Keratinocyte (primary cell): Measurements from ENCODE around the gene KCNQ4. TPM values are rescaled to one million over a fixed set of nuclear protein-coding genes. Genes with fewer than 3 reads are reported as not detected.

Source experiments
- DNase-seq: peaks from one replicate; pipeline ENCODE4 v3.0.0-alpha.2; 2011; ENCODE audit warnings: low read depth, missing footprints, low spot score
- FAIRE-seq: peaks from 2 replicates; lab custom pipeline; 2011; peaks lifted over from hg19 to GRCh38; lab: Jason Lieb, UNC
- H2AFZ ChIP-seq: 2 replicates; pipeline ENCODE4 v1.6.0; 2012; ENCODE audit warnings: low read length, control low read depth, inconsistent platforms; ENCODE audit not compliant: control insufficient read depth
- H3K27ac ChIP-seq: 2 replicates; pipeline ENCODE4 v1.5.1; 2011; ENCODE audit warnings: low read length; ENCODE audit not compliant: control insufficient read depth, insufficient read depth
- H3K27me3 ChIP-seq: 3 replicates; pipeline ENCODE4 v1.6.0; 2011; ENCODE audit warnings: low read length; ENCODE audit not compliant: control insufficient read depth, insufficient read depth; ENCODE audit errors: extremely low read depth
- H3K36me3 ChIP-seq, 2 experiments: 2 replicates in 1 of 2; 3 replicates in 1 of 2; pipeline ENCODE4 v1.5.1; 2011; ENCODE audit warnings: low read length in 2 of 2, mild to moderate bottlenecking in 1 of 2; ENCODE audit not compliant: control insufficient read depth in 2 of 2, insufficient read depth in 2 of 2; ENCODE audit errors: extremely low read depth in 1 of 2
- H3K4me1 ChIP-seq: 3 replicates; pipeline ENCODE4 v1.5.1; 2011; ENCODE audit warnings: low read length; ENCODE audit not compliant: control insufficient read depth, insufficient read depth; ENCODE audit errors: extremely low read depth
- H3K4me2 ChIP-seq: 3 replicates; pipeline ENCODE4 v1.6.0; 2011; ENCODE audit warnings: low read depth, low read length; ENCODE audit not compliant: control insufficient read depth, insufficient read depth; ENCODE audit errors: extremely low read depth
- H3K4me3 ChIP-seq, 3 experiments: fragments of 200-600 bp in 1 of 3; sonication (generic) in 1 of 3; 2 replicates in 2 of 3; 3 replicates in 1 of 3; pipeline ENCODE4 v1.5.1; 2011 to 2016; ENCODE audit warnings: low read length in 3 of 3, mild to moderate bottlenecking in 3 of 3, control low read depth in 2 of 3, inconsistent platforms in 1 of 3, low read depth in 1 of 3, mixed read lengths in 1 of 3, mixed run types in 1 of 3, moderate library complexity in 1 of 3; ENCODE audit not compliant: control insufficient read depth in 2 of 3, insufficient read depth in 2 of 3; ENCODE audit errors: extremely low read depth in 1 of 3
- H3K79me2 ChIP-seq: 2 replicates; pipeline ENCODE4 v1.6.0; 2012; ENCODE audit warnings: low read length; ENCODE audit not compliant: control insufficient read depth, insufficient read depth
- H3K9ac ChIP-seq: 3 replicates; pipeline ENCODE4 v1.6.0; 2011; ENCODE audit warnings: low read length; ENCODE audit not compliant: control insufficient read depth, insufficient read depth; ENCODE audit errors: extremely low read depth
- H3K9me1 ChIP-seq: 3 replicates; pipeline ENCODE4 v1.6.0; 2011; ENCODE audit warnings: low read length; ENCODE audit not compliant: control insufficient read depth, insufficient read depth; ENCODE audit errors: extremely low read depth
- H3K9me3 ChIP-seq: 2 replicates; pipeline ENCODE4 v1.5.1; 2012; ENCODE audit warnings: low read depth, low read length; ENCODE audit not compliant: control insufficient read depth
- H4K20me1 ChIP-seq: 3 replicates; pipeline ENCODE4 v1.6.0; 2011; ENCODE audit warnings: low read length; ENCODE audit not compliant: control insufficient read depth, insufficient read depth; ENCODE audit errors: extremely low read depth
- EZH2 ChIP-seq: IDR thresholded peaks from one replicate; pipeline ENCODE4 v1.6.1; 2012; ENCODE audit warnings: inconsistent platforms, mild to moderate bottlenecking, low read length, moderate library complexity
- dilution Hi-C: fragments of 300-500 bp; cut with MboI; formaldehyde crosslinking; loops from one replicate; pipeline ENCODE4 v1.7.0; 2020; ENCODE audit warnings: low sequenced_read_pairs; ENCODE audit not compliant: extremely low pct_ligation_motif_present
- polyA plus RNA-seq, 5 experiments: library from polyadenylated mRNA; depleted of rRNA in 3 of 5; stranded (reverse) in 3 of 5; stranded (forward) in 1 of 5; unstranded in 1 of 5; fragments of >200 nt; gene quantifications; 1 replicate in 1 of 5; 2 replicates in 3 of 5; 3 replicates in 1 of 5; pipeline versions ENCODE4 v1.2.1 to v1.2.3, GENCODE V29; 2011 to 2012; ENCODE audit warnings: missing spikeins in 2 of 5, low read depth in 1 of 5, low replicate concordance in 1 of 5
- TF ChIP-seq, protein P1 (sequence below), 3 experiments: IDR thresholded peaks in 1 of 3; conservative IDR thresholded peaks in 1 of 3; optimal IDR thresholded peaks in 1 of 3; 2 replicates in 2 of 3; 3 replicates in 1 of 3; pipeline versions ENCODE3 to v1.5.1; 2011; ENCODE audit warnings: low read length in 3 of 3, mild to moderate bottlenecking in 3 of 3, moderate library complexity in 2 of 3, control low read depth in 1 of 3, inconsistent platforms in 1 of 3; ENCODE audit not compliant: insufficient read depth in 2 of 3; ENCODE audit errors: extremely low read depth in 1 of 3

Gene KCNQ4
- polyA plus RNA-seq, 1 donor (not counting 4 experiments of a cell fraction or from before 2014, with no cell fraction given): not detected

DNA sequence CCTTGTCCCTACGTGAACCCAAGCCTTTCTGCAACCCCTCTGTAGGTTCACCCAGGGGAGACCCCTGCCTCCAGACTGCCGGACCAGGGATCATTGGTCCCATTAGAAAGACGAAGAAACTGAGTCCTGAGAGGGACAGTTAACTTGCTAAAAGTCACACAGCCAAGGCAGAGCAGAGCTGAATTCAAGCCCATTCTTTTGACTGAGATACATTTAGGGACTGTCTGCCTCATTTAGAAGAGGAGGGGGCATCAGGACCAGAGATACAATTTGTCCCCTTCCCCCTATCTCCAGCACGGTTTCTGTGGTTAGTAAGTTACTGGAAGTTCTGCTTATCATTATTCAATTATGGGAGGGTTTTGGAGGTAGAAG, 19.1 kb downstream of the KCNQ4 start:
- no peaks in the 10 kb centered on the region for H3K79me2 ChIP-seq
- H3K4me2 ChIP-seq: no peak overlapping the region
- H3K9me1 ChIP-seq: no peaks in the 10 kb centered on the region
- peaks cover 21% of the 10 kb centered on the region for H3K27me3 ChIP-seq
- no peak overlapping the region for H3K4me3 ChIP-seq
- H3K9me3 ChIP-seq: no peaks in the 10 kb centered on the region
- no peak overlapping the region for H3K9ac ChIP-seq
- DNase-seq (no peak), FAIRE-seq (no peak)
- no peak overlapping the region for H3K27ac ChIP-seq
- no peak for TF ChIP-seq EZH2
- TF ChIP-seq, protein P1, sequence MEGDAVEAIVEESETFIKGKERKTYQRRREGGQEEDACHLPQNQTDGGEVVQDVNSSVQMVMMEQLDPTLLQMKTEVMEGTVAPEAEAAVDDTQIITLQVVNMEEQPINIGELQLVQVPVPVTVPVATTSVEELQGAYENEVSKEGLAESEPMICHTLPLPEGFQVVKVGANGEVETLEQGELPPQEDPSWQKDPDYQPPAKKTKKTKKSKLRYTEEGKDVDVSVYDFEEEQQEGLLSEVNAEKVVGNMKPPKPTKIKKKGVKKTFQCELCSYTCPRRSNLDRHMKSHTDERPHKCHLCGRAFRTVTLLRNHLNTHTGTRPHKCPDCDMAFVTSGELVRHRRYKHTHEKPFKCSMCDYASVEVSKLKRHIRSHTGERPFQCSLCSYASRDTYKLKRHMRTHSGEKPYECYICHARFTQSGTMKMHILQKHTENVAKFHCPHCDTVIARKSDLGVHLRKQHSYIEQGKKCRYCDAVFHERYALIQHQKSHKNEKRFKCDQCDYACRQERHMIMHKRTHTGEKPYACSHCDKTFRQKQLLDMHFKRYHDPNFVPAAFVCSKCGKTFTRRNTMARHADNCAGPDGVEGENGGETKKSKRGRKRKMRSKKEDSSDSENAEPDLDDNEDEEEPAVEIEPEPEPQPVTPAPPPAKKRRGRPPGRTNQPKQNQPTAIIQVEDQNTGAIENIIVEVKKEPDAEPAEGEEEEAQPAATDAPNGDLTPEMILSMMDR (optimal IDR thresholded peaks at IDR 0.05 in 1 of 3, IDR thresholded peaks at IDR 0.05 in 1 of 3, conservative IDR thresholded peaks at IDR 0.05 in 1 of 3; ENCODE audit: extremely low read depth in 1 of 3, insufficient read depth in 2 of 3, low read length in 3 of 3): no peak
- no peaks in the 10 kb centered on the region for H4K20me1 ChIP-seq
- H3K36me3 ChIP-seq: no peaks in the 10 kb centered on the region
- dilution Hi-C loops: no loop called here
- H3K4me1 ChIP-seq: peaks cover 6% of the 10 kb centered on the region
- H2AFZ ChIP-seq: no peak overlapping the region

DNA sequence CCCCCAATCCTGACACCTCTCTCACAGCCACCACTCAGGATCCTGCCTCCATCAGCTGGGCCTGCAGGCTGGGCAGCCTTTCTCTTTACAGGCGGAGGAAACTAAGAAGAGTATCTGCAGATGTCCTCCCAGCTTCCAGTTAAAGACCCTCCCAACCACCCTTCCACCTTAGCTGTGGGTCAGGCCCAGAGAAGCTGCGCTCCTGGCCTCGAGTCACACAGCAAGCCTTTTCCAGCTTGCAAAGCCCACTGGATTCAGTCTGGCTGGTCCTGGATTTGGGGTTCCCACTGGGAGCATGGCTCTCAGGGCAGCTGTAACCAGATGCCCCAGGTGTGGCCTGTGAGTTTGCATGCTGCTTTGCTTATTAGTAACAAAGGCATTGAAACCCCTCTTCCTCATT, 19.9 kb downstream of the KCNQ4 start:
- no peaks in the 10 kb centered on the region for H3K79me2 ChIP-seq
- no peak overlapping the region for H2AFZ ChIP-seq
- no peak overlapping the region for H3K9ac ChIP-seq
- H3K4me3 ChIP-seq: no peak overlapping the region
- H3K9me3 ChIP-seq: no peaks in the 10 kb centered on the region
- TF ChIP-seq EZH2: no peak
- TF ChIP-seq, protein P1 (optimal IDR thresholded peaks at IDR 0.05 in 1 of 3, IDR thresholded peaks at IDR 0.05 in 1 of 3, conservative IDR thresholded peaks at IDR 0.05 in 1 of 3; ENCODE audit: extremely low read depth in 1 of 3, insufficient read depth in 2 of 3, low read length in 3 of 3): no peak
- no peak for DNase-seq
- H3K36me3 ChIP-seq: no peaks in the 10 kb centered on the region
- no peaks in the 10 kb centered on the region for H3K9me1 ChIP-seq
- no peak for FAIRE-seq
- dilution Hi-C loops: no loop called here
- no peak overlapping the region for H3K27ac ChIP-seq
- H4K20me1 ChIP-seq: no peaks in the 10 kb centered on the region
- H3K4me1 ChIP-seq: peaks cover 6% of the 10 kb centered on the region
- peaks cover 21% of the 10 kb centered on the region for H3K27me3 ChIP-seq
- H3K4me2 ChIP-seq: no peak overlapping the region
